ENCODE results near the gene FAT1.

Gene FAT1

GRCh38 chr4:186605261-186605865, 118.3 kb downstream of the FAT1 start:
- ATAC-seq: no peak
- Mint-ChIP-seq H3K36me3 (no peaks in the 10 kb centered on the region), H3K27ac (no peak overlapping the region), H3K4me3 (no peak overlapping the region), H3K9me3 (peaks cover 13% of the 10 kb centered on the region), H3K27me3 (no peaks in the 10 kb centered on the region), H3K4me1 (no peaks in the 10 kb centered on the region)

GRCh38 chr4:186604124-186604807, 119.4 kb downstream of the FAT1 start:
- no peak for ATAC-seq
- no peaks in the 10 kb centered on the region for H3K36me3 Mint-ChIP-seq
- H3K9me3 Mint-ChIP-seq: peaks cover 13% of the 10 kb centered on the region
- H3K27me3 Mint-ChIP-seq: no peaks in the 10 kb centered on the region
- no peak overlapping the region for H3K4me3 Mint-ChIP-seq
- no peaks in the 10 kb centered on the region for H3K4me1 Mint-ChIP-seq
- H3K27ac Mint-ChIP-seq: no peak overlapping the region

GRCh38 chr4:186602978-186603377, 120.7 kb downstream of the FAT1 start:
- H3K27ac Mint-ChIP-seq: no peak overlapping the region
- H3K4me3 Mint-ChIP-seq: no peak overlapping the region
- ATAC-seq: no peak

GRCh38 chr4:186599483-186599882, 124.2 kb downstream of the FAT1 start:
- no peak overlapping the region for H3K4me3 Mint-ChIP-seq
- no peaks in the 10 kb centered on the region for H3K4me1 Mint-ChIP-seq
- peaks cover 4% of the 10 kb centered on the region for H3K9me3 Mint-ChIP-seq
- no peaks in the 10 kb centered on the region for H3K36me3 Mint-ChIP-seq
- H3K27me3 Mint-ChIP-seq: no peaks in the 10 kb centered on the region
- no peak for ATAC-seq
- no peak overlapping the region for H3K27ac Mint-ChIP-seq

More at GRCh38 chr4:186602978-186603377, 120.7 kb downstream of the FAT1 start:
- no peaks in the 10 kb centered on the region for H3K27me3 Mint-ChIP-seq
- H3K36me3 Mint-ChIP-seq: no peaks in the 10 kb centered on the region
- H3K9me3 Mint-ChIP-seq: peaks cover 13% of the 10 kb centered on the region
- no peaks in the 10 kb centered on the region for H3K4me1 Mint-ChIP-seq

GRCh38 chr4:186598686-186599085, 125.0 kb downstream of the FAT1 start:
- peaks cover 4% of the 10 kb centered on the region for H3K9me3 Mint-ChIP-seq
- H3K27ac Mint-ChIP-seq: no peak overlapping the region
- no peak for ATAC-seq
- no peaks in the 10 kb centered on the region for H3K4me1 Mint-ChIP-seq
- H3K27me3 Mint-ChIP-seq: no peaks in the 10 kb centered on the region
- H3K36me3 Mint-ChIP-seq: no peaks in the 10 kb centered on the region
- H3K4me3 Mint-ChIP-seq: no peak overlapping the region

GRCh38 chr4:186596850-186597390, 126.7 kb downstream of the FAT1 start:
- H3K9me3 Mint-ChIP-seq: peaks cover 4% of the 10 kb centered on the region
- no peak for ATAC-seq
- no peaks in the 10 kb centered on the region for H3K4me1 Mint-ChIP-seq
- H3K36me3 Mint-ChIP-seq: no peaks in the 10 kb centered on the region
- no peak overlapping the region for H3K27ac Mint-ChIP-seq
- no peaks in the 10 kb centered on the region for H3K27me3 Mint-ChIP-seq
- H3K4me3 Mint-ChIP-seq: no peak overlapping the region

GRCh38 chr4:186596346-186596745, 127.3 kb downstream of the FAT1 start:
- Mint-ChIP-seq H3K4me1 (no peaks in the 10 kb centered on the region), H3K36me3 (no peaks in the 10 kb centered on the region), H3K27ac (no peak overlapping the region), H3K4me3 (no peak overlapping the region), H3K9me3 (peaks cover 4% of the 10 kb centered on the region), H3K27me3 (no peaks in the 10 kb centered on the region)
- ATAC-seq: no peak

- no peaks in the 10 kb centered on the region for H3K27me3 Mint-ChIP-seq
- H3K27ac Mint-ChIP-seq: no peak overlapping the region
- H3K36me3 Mint-ChIP-seq: no peaks in the 10 kb centered on the region
- H3K4me3 Mint-ChIP-seq: no peak overlapping the region
- H3K9me3 Mint-ChIP-seq: peaks cover 4% of the 10 kb centered on the region
- ATAC-seq: no peak
- H3K4me1 Mint-ChIP-seq: no peaks in the 10 kb centered on the region
Observed at GRCh38 chr4:186593587-186593973, 130.1 kb downstream of the FAT1 start.

- H3K36me3 Mint-ChIP-seq: no peaks in the 10 kb centered on the region
- H3K9me3 Mint-ChIP-seq: peaks cover 4% of the 10 kb centered on the region
- no peaks in the 10 kb centered on the region for H3K4me1 Mint-ChIP-seq
- no peaks in the 10 kb centered on the region for H3K27me3 Mint-ChIP-seq
- no peak for ATAC-seq
- no peak overlapping the region for H3K27ac Mint-ChIP-seq
- no peak overlapping the region for H3K4me3 Mint-ChIP-seq
Observed at GRCh38 chr4:186592966-186593586, 130.6 kb downstream of the FAT1 start.

- Mint-ChIP-seq H3K36me3 (no peaks in the 10 kb centered on the region), H3K27ac (no peak overlapping the region), H3K9me3 (peaks cover 4% of the 10 kb centered on the region), H3K4me1 (no peaks in the 10 kb centered on the region), H3K4me3 (no peak overlapping the region), H3K27me3 (no peaks in the 10 kb centered on the region)
- ATAC-seq: no peak
Observed at GRCh38 chr4:186592445-186592844, 131.2 kb downstream of the FAT1 start.

GRCh38 chr4:186591651-186592050, 132.0 kb downstream of the FAT1 start:
- Mint-ChIP-seq H3K4me1 (no peaks in the 10 kb centered on the region), H3K9me3 (no peaks in the 10 kb centered on the region), H3K27ac (no peak overlapping the region), H3K36me3 (no peaks in the 10 kb centered on the region), H3K4me3 (no peak overlapping the region), H3K27me3 (no peaks in the 10 kb centered on the region)
- ATAC-seq: no peak

- Mint-ChIP-seq H3K36me3 (no peaks in the 10 kb centered on the region), H3K4me3 (no peak overlapping the region), H3K27ac (no peak overlapping the region), H3K9me3 (no peaks in the 10 kb centered on the region), H3K27me3 (no peaks in the 10 kb centered on the region), H3K4me1 (no peaks in the 10 kb centered on the region)
- no peak for ATAC-seq
Observed at GRCh38 chr4:186588503-186588902, 135.2 kb downstream of the FAT1 start.

GRCh38 chr4:186587416-186588018, 136.1 kb downstream of the FAT1 start:
- no peaks in the 10 kb centered on the region for H3K27me3 Mint-ChIP-seq
- H3K27ac Mint-ChIP-seq: no peak overlapping the region
- no peak overlapping the region for H3K4me3 Mint-ChIP-seq
- H3K9me3 Mint-ChIP-seq: peaks cover under 1% of the 10 kb centered on the region
- ATAC-seq: no peak
- no peaks in the 10 kb centered on the region for H3K4me1 Mint-ChIP-seq
- H3K36me3 Mint-ChIP-seq: no peaks in the 10 kb centered on the region

GRCh38 chr4:186586205-186586604, 137.5 kb downstream of the FAT1 start:
- Mint-ChIP-seq H3K4me1 (no peaks in the 10 kb centered on the region), H3K27me3 (no peaks in the 10 kb centered on the region), H3K9me3 (peaks cover 4% of the 10 kb centered on the region), H3K27ac (no peak overlapping the region), H3K4me3 (no peak overlapping the region), H3K36me3 (no peaks in the 10 kb centered on the region)
- no peak for ATAC-seq

GRCh38 chr4:186584912-186585311, 138.7 kb downstream of the FAT1 start:
- Mint-ChIP-seq H3K27ac (no peak overlapping the region), H3K4me3 (no peak overlapping the region), H3K27me3 (no peaks in the 10 kb centered on the region), H3K9me3 (peaks cover 4% of the 10 kb centered on the region), H3K4me1 (no peaks in the 10 kb centered on the region), H3K36me3 (no peaks in the 10 kb centered on the region)
- ATAC-seq: no peak

Measured in stimulated activated memory B cell treated with anti-CD40 and anti-IgM and Interleukin-4, amounts not matched to agents 10 μg/mL and 1 μg/mL and 100 μg/mL, for 72 hours (primary cell).